Vagina (tissue), 2 donors: ENCODE results near the gene KCND1.

Experiments
- CTCF ChIP-seq, 3 experiments: fragments of 450-650 bp in 2 of 3; fragments of 200-600 bp in 1 of 3; sonication (generic) in 1 of 3; IDR thresholded peaks; one replicate each; pipeline ENCODE4 v1.5.1; 2017 to 2019; ENCODE audit warnings: antibody characterized with exemption in 3 of 3, mild to moderate bottlenecking in 2 of 3, moderate library complexity in 2 of 3
- POLR2A ChIP-seq, 2 donors: fragments of 450-650 bp; IDR thresholded peaks; one replicate each; pipeline ENCODE4 v1.6.1; 2017; ENCODE audit warnings: antibody characterized with exemption in 2 of 2, mild to moderate bottlenecking in 2 of 2, moderate library complexity in 2 of 2

- TF ChIP-seq CTCF (IDR thresholded peaks at IDR 0.05), result no peak
- TF ChIP-seq POLR2A (IDR thresholded peaks at IDR 0.05), result peak in 1 of 2 donors; percentile 15
These were observed 14.2 kb downstream of the KCND1 start, which contains the start of gene OTUD5 for GRCh38 chrX:48957477-48957826.
